Measurements from ENCODE around the gene MYOF.

GRCh38 chr10:93271347-93271746 lies 210.8 kb downstream of the MYOF start:
- TF ChIP-seq, protein P1, sequence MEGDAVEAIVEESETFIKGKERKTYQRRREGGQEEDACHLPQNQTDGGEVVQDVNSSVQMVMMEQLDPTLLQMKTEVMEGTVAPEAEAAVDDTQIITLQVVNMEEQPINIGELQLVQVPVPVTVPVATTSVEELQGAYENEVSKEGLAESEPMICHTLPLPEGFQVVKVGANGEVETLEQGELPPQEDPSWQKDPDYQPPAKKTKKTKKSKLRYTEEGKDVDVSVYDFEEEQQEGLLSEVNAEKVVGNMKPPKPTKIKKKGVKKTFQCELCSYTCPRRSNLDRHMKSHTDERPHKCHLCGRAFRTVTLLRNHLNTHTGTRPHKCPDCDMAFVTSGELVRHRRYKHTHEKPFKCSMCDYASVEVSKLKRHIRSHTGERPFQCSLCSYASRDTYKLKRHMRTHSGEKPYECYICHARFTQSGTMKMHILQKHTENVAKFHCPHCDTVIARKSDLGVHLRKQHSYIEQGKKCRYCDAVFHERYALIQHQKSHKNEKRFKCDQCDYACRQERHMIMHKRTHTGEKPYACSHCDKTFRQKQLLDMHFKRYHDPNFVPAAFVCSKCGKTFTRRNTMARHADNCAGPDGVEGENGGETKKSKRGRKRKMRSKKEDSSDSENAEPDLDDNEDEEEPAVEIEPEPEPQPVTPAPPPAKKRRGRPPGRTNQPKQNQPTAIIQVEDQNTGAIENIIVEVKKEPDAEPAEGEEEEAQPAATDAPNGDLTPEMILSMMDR (IDR thresholded peaks at IDR 0.05) = no peak
- TF ChIP-seq ZFX (IDR thresholded peaks at IDR 0.05; ENCODE audit: borderline replicate concordance) = no peak
